Measurements from ENCODE around the gene FAIM2. TPM values are rescaled to one million over a fixed set of nuclear protein-coding genes. Genes with fewer than 3 reads are reported as not detected.

The FAIM2 gene
- total RNA-seq, 2 donors from 2014 or later: 1.0 to 4.9 TPM

DNA sequence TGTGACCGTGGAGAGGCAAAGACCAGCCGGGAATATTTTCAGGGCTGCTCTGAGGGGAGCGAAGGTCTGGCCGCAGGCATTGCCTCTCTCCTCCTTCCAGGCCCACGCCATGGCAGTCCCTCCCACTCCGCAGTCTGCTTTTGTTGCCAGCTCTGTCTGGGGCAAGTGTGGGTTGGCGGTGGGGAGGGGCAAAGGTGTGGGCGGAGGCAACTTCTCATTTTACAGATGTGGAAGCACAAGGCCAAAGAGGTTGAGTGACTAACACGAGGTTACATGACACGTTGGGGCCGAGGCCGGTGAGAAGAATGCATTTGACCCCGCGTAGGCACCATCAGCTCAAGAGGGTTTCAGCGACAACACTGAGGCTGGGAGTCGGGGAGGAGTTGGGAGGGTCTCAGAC lies 6.1 kb upstream of the FAIM2 start:
- Histone ChIP-seq H3K4me1 (no peaks in the 10 kb centered on the region), H3K27ac (no peak overlapping the region), H3K9me3 (no peaks in the 10 kb centered on the region), H3K4me3 (no peak overlapping the region), H3K27me3 (no peaks in the 10 kb centered on the region), H3K36me3 (replicated peaks in 1 of 2; ENCODE audit: insufficient read depth in 1 of 2, low read depth in 2 of 2) (no peaks in the 10 kb centered on the region)
- DNase-seq (peak in 1 of 4 donors; percentile 29), ATAC-seq (no peak)
- no peak for TF ChIP-seq POLR2A (IDR thresholded peaks at IDR 0.05)
- TF ChIP-seq, protein P1, sequence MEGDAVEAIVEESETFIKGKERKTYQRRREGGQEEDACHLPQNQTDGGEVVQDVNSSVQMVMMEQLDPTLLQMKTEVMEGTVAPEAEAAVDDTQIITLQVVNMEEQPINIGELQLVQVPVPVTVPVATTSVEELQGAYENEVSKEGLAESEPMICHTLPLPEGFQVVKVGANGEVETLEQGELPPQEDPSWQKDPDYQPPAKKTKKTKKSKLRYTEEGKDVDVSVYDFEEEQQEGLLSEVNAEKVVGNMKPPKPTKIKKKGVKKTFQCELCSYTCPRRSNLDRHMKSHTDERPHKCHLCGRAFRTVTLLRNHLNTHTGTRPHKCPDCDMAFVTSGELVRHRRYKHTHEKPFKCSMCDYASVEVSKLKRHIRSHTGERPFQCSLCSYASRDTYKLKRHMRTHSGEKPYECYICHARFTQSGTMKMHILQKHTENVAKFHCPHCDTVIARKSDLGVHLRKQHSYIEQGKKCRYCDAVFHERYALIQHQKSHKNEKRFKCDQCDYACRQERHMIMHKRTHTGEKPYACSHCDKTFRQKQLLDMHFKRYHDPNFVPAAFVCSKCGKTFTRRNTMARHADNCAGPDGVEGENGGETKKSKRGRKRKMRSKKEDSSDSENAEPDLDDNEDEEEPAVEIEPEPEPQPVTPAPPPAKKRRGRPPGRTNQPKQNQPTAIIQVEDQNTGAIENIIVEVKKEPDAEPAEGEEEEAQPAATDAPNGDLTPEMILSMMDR (IDR thresholded peaks at IDR 0.05): no peak
- intact Hi-C loops (cut with DNase I): no loop called here
- 52 to 65% methylated on average over 10 to 16 of the region's 16 CpGs for WGBS, 2 donors

DNA sequence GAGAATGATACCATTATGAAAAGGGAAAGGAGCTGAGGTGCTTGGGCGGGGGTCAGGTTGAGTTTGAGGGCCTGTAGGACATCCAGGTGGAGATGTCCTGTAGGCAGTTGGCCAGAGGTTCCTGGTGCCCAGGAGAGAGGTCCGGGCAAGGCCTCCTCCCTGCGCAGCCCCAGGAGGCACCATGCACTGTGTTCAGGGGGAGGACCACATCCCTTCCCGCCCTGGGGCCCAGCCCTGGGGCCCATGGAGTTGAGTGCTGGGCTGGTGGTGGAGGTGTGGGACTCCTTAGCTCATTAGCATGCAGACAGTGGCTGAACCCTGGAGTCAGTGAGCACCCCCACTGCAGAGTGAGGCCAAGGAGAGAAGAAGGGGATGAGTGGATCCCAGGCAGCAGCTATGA lies 5.7 kb upstream of the FAIM2 start:
- no peak for ATAC-seq
- 65 to 76% methylated on average over 3 to 4 of the region's 4 CpGs for WGBS, 2 donors
- intact Hi-C loops (cut with DNase I): no loop called here

DNA sequence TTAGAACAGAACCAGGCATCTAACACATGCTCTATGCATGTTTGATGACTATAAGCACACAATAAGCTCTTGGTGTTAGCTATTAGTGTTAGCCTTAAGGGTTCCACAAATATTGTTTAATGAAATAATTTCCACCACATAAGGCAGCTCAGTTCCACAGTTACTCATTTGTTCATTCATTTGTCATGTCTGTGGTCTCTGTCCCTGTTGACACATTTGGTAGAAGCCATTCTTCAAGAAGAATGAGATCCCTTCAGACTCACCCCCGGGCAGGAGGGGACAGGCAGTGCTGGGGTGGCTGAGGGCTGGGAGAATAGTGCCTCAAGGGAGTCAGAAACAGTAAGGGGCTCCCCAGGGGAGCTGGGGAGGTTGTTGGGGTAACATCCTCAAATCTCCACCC lies 3.7 kb upstream of the FAIM2 start:
- no peaks in the 10 kb centered on the region for H3K9me3 ChIP-seq
- no peaks in the 10 kb centered on the region for H3K36me3 ChIP-seq (replicated peaks in 1 of 2; ENCODE audit: insufficient read depth in 1 of 2, low read depth in 2 of 2)
- H3K27me3 ChIP-seq: no peaks in the 10 kb centered on the region
- H3K27ac ChIP-seq: no peak overlapping the region
- no peak for DNase-seq
- TF ChIP-seq, protein P1 (IDR thresholded peaks at IDR 0.05): no peak
- no peak for TF ChIP-seq POLR2A (IDR thresholded peaks at IDR 0.05)
- ATAC-seq: no peak
- H3K4me1 ChIP-seq: no peaks in the 10 kb centered on the region
- no peak overlapping the region for H3K4me3 ChIP-seq
- WGBS, 2 donors: 53 to 56% methylated on average over 1 of the region's 1 CpG
- intact Hi-C loops (cut with DNase I): no loop called here

More for the DNA sequence above, 5.7 kb upstream of the FAIM2 start:
- Histone ChIP-seq H3K9me3 (no peaks in the 10 kb centered on the region), H3K27me3 (no peaks in the 10 kb centered on the region), H3K4me1 (no peaks in the 10 kb centered on the region), H3K36me3 (replicated peaks in 1 of 2; ENCODE audit: insufficient read depth in 1 of 2, low read depth in 2 of 2) (no peaks in the 10 kb centered on the region), H3K27ac (no peak overlapping the region), H3K4me3 (no peak overlapping the region)
- no peak for DNase-seq
- TF ChIP-seq, protein P1 (IDR thresholded peaks at IDR 0.05): no peak
- TF ChIP-seq POLR2A (IDR thresholded peaks at IDR 0.05): no peak

DNA sequence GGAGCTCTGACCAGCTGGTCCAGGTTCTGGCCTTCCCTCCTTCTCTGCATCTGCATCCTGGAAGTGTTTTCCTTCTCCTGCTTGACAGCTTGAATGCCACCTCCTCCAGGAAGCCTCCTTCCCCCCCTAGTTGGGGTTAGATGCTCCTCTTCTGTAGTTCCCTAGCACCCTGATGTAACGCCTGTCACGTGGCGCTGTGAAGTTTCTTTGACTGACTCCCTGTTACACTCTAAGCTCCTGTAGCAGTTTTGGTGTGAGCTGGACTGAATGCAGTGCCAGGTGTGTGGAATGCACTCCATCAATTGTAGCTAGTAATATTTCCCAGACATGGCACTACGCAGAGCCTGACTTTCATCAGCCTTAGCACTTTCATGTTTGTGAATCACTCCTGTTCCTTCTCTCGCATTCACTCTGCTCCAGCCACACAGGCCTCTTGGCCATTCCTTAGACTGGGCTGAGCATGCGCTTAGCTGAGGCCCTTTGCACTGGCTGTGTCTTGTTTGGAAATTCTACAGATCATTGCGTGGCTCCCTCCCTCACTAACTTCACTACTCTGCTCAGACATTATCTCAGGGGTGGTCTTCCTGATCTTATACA lies 2.1 kb upstream of the FAIM2 start:
- H3K9me3 ChIP-seq: no peaks in the 10 kb centered on the region
- no peaks in the 10 kb centered on the region for H3K27me3 ChIP-seq
- DNase-seq (no peak), ATAC-seq (no peak)
- no peaks in the 10 kb centered on the region for H3K4me1 ChIP-seq
- H3K4me3 ChIP-seq: no peak overlapping the region
- no peaks in the 10 kb centered on the region for H3K36me3 ChIP-seq (replicated peaks in 1 of 2; ENCODE audit: insufficient read depth in 1 of 2, low read depth in 2 of 2)
- intact Hi-C loops (cut with DNase I): no loop called here
- H3K27ac ChIP-seq: no peak overlapping the region
- TF ChIP-seq, protein P1 (IDR thresholded peaks at IDR 0.05): no peak
- no peak for TF ChIP-seq POLR2A (IDR thresholded peaks at IDR 0.05)
- 86 to 89% methylated on average over 7 of the region's 7 CpGs for WGBS, 2 donors

DNA sequence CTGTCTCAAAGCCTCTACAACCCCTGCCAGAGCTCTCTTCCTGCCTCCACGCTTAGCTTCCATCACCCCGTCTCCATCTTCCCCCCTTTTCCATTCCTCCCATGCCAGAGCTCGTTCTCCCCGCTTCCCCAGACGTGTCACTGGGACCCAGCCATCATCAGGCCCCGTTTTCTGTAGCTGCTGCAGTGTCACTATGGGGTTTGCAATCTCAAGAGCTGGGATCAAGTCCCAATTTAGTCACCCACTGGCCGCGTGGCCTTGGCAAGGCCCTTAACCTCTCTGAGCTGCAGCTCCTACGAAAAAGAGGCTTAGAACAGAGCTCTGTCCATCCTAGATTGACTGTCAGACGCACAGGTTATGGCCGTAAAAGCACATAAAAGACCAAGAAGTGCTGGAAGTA lies 901 bp upstream of the FAIM2 start:
- Histone ChIP-seq H3K36me3 (replicated peaks in 1 of 2; ENCODE audit: insufficient read depth in 1 of 2, low read depth in 2 of 2) (no peaks in the 10 kb centered on the region), H3K27ac (no peak overlapping the region), H3K4me1 (no peaks in the 10 kb centered on the region), H3K9me3 (no peaks in the 10 kb centered on the region), H3K4me3 (no peak overlapping the region), H3K27me3 (no peaks in the 10 kb centered on the region)
- TF ChIP-seq, protein P1 (IDR thresholded peaks at IDR 0.05): no peak
- TF ChIP-seq POLR2A (IDR thresholded peaks at IDR 0.05): no peak
- DNase-seq: no peak
- no peak for ATAC-seq
- WGBS, 2 donors: 77 to 86% methylated on average over 10 to 11 of the region's 11 CpGs
- intact Hi-C loops (cut with DNase I): no loop called here
